ENCODE results near the gene PTPRM. TPM values are rescaled to one million over a fixed set of nuclear protein-coding genes. Genes with fewer than 3 reads are reported as not detected.

The PTPRM gene
- polyA plus RNA-seq, 2 of the 4 experiments (the other 2 are of a cell fraction) = 44.5 to 199 TPM

- ATAC-seq = peak; percentile 63 to 76
- peak; percentile 14 to 79 for DNase-seq (ENCODE audit: low read depth in 1 of 2, low spot score in 1 of 2)
- ChIA-PET CTCF (interaction anchor here (0.6 to 1.8 kb wide), 5 partner anchors 10 to 674 kb away, joined by 3 read pairs; no protein-coding TSS in a partner anchor), POLR2A (interaction anchor here (2.1 kb wide), 1 partner anchor 45 kb away, joined by 7 read pairs; no protein-coding TSS in a partner anchor)
- Histone ChIP-seq H3K27ac (peak overlapping the region; percentile 93 to 95), H3K9me3 (no peaks in the 10 kb centered on the region), H3K4me2 (peak overlapping the region; percentile 75), H3K4me1 (peaks cover 92% of the 10 kb centered on the region), H3K4me3 (peak overlapping the region; percentile 33)
- no peak for FAIRE-seq
- WGBS (ENCODE audit: missing lambda C conversion rate) = 39% methylated on average over 6 of the region's 7 CpGs
- TF ChIP-seq E2F6 (IDR thresholded peaks at IDR 0.05; ENCODE audit: borderline replicate concordance, low read depth) (no peak), NPAS2 (CRISPR knock-in tag; IDR thresholded peaks at IDR 0.05; ENCODE audit: borderline replicate concordance) (no peak), JUN (IDR thresholded peaks at IDR 0.05) (peak in 1 of 2 experiments; percentile 25; a peak in 2 of 5 replicates)
These were observed 379.7 kb downstream of the PTPRM start for GRCh38 chr18:7946734-7947377.

GRCh38 chr18:7950380-7951136 is 383.4 kb downstream of the PTPRM start:
- peak overlapping the region; percentile 70 for H3K4me2 ChIP-seq
- peak; percentile 66 to 85 for DNase-seq (ENCODE audit: low read depth in 1 of 2, low spot score in 1 of 2)
- FAIRE-seq = no peak
- WGBS (ENCODE audit: missing lambda C conversion rate) = 8% methylated on average over 6 of the region's 6 CpGs
- no peak overlapping the region for H3K4me3 ChIP-seq
- ATAC-seq = peak; percentile 82 to 93
- TF ChIP-seq ESRRA (IDR thresholded peaks at IDR 0.05; ENCODE audit: borderline replicate concordance, low read length) (no peak), JUN (IDR thresholded peaks at IDR 0.05) (peak; percentile 46 to 47; a peak in 1 of 5 replicates), SMC3 (IDR thresholded peaks at IDR 0.05) (peak; percentile 33; the same call in 2 of the 3 replicates), FOSL2 (IDR thresholded peaks at IDR 0.05) (peak; percentile 61), FOSL2 (CRISPR knock-in tag; IDR thresholded peaks at IDR 0.05) (peak; percentile 79), SREBF2 (IDR thresholded peaks at IDR 0.05) (no peak), FOSB (CRISPR knock-in tag; IDR thresholded peaks at IDR 0.05) (no peak), ATOH8 (CRISPR knock-in tag; IDR thresholded peaks at IDR 0.05; ENCODE audit: low read depth) (no peak), NFE2L2 (conservative IDR thresholded peaks at IDR 0.05; ENCODE audit: low read length) (no peak), RAD21 (conservative IDR thresholded peaks at IDR 0.05 in 1 of 2, IDR thresholded peaks at IDR 0.05 in 1 of 2) (peak; percentile 25 to 50), REST (IDR thresholded peaks at IDR 0.05) (no peak), JUNB (IDR thresholded peaks at IDR 0.05) (peak; percentile 48), HOXB13 (CRISPR knock-in tag; IDR thresholded peaks at IDR 0.05; ENCODE audit: low read depth) (no peak), POLR2AphosphoS2 (conservative IDR thresholded peaks at IDR 0.05; ENCODE audit: low read length) (no peak), EHF (CRISPR knock-in tag; IDR thresholded peaks at IDR 0.05) (no peak), MAFK (IDR thresholded peaks at IDR 0.05; ENCODE audit: partially characterized antibody) (peak; percentile 14), ZC3H11A (IDR thresholded peaks at IDR 0.05) (no peak)
- H3K4me1 ChIP-seq = peaks cover 73% of the 10 kb centered on the region
- ChIA-PET CTCF (interaction anchor here (0.7 to 0.8 kb wide), 2 partner anchors 25 to 440 kb away, joined by 3 to 4 read pairs; no protein-coding TSS in a partner anchor), POLR2A (no interaction called here)
- H3K27ac ChIP-seq = peak overlapping the region; percentile 81 to 95
- no peaks in the 10 kb centered on the region for H3K9me3 ChIP-seq
